NCI-H1092 (cell line): ENCODE measurements around the gene IL1RL1.

Experiments
- DNase-seq: peaks from one replicate; lab custom pipeline; 2025; lab: John Stamatoyannopoulos, UW

Gene IL1RL1

GRCh38 chr2:102337012-102337411, 25.6 kb downstream of the IL1RL1 start:
- no peak for DNase-seq

- DNase-seq, result no peak
These were observed 26.4 kb downstream of the IL1RL1 start for GRCh38 chr2:102337481-102338386.

GRCh38 chr2:102340778-102341177, 29.4 kb downstream of the IL1RL1 start:
- DNase-seq, result no peak

- DNase-seq, result no peak
These were observed 31.5 kb downstream of the IL1RL1 start for GRCh38 chr2:102342888-102343287.

- no peak for DNase-seq
These were observed 33.0 kb downstream of the IL1RL1 start for GRCh38 chr2:102344397-102344796.

GRCh38 chr2:102345329-102345920, 34.1 kb downstream of the IL1RL1 start:
- no peak for DNase-seq

GRCh38 chr2:102346381-102347130, 35.2 kb downstream of the IL1RL1 start:
- DNase-seq, result no peak

GRCh38 chr2:102350137-102350793, 38.9 kb downstream of the IL1RL1 start:
- DNase-seq, result no peak

- no peak for DNase-seq
These were observed 44.4 kb downstream of the IL1RL1 start, which contains the start of gene IL18R1 for GRCh38 chr2:102355526-102356380. Gene IL18R1 (plus strand): TSS chr2:102355796. CDS start chr2:102362661, 6,865 bp downstream.

GRCh38 chr2:102356381-102356712, 45.0 kb downstream of the IL1RL1 start:
- DNase-seq, result no peak

GRCh38 chr2:102356741-102357140, 45.4 kb downstream of the IL1RL1 start:
- DNase-seq, result no peak

- DNase-seq, result no peak
These were observed 46.6 kb downstream of the IL1RL1 start for GRCh38 chr2:102357937-102358336.

GRCh38 chr2:102358496-102358895, 47.1 kb downstream of the IL1RL1 start:
- no peak for DNase-seq

GRCh38 chr2:102359527-102359926, 48.2 kb downstream of the IL1RL1 start:
- DNase-seq, result no peak

- DNase-seq, result no peak
These were observed 50.4 kb downstream of the IL1RL1 start for GRCh38 chr2:102361632-102362241.

- no peak for DNase-seq
These were observed 54.4 kb downstream of the IL1RL1 start for GRCh38 chr2:102365763-102366162.

- DNase-seq, result no peak
These were observed 55.2 kb downstream of the IL1RL1 start for GRCh38 chr2:102366406-102367112.

- DNase-seq, result no peak
These were observed 56.1 kb downstream of the IL1RL1 start for GRCh38 chr2:102367331-102367971.

GRCh38 chr2:102368461-102369109, 57.2 kb downstream of the IL1RL1 start:
- no peak for DNase-seq
